Germinal center (tissue), 1 donor: ENCODE data around the gene USP24.
"Not testable (repeated sequence)": the region's sequence is repeated elsewhere in the genome, so short reads cannot be mapped to it uniquely, and the experiment has no call there.

Experiments used
- DNase-seq: peaks from one replicate; pipeline ENCODE4 v3.0.0; 2012; ENCODE audit warnings: mixed read lengths, low spot score

USP24 gene

DNA sequence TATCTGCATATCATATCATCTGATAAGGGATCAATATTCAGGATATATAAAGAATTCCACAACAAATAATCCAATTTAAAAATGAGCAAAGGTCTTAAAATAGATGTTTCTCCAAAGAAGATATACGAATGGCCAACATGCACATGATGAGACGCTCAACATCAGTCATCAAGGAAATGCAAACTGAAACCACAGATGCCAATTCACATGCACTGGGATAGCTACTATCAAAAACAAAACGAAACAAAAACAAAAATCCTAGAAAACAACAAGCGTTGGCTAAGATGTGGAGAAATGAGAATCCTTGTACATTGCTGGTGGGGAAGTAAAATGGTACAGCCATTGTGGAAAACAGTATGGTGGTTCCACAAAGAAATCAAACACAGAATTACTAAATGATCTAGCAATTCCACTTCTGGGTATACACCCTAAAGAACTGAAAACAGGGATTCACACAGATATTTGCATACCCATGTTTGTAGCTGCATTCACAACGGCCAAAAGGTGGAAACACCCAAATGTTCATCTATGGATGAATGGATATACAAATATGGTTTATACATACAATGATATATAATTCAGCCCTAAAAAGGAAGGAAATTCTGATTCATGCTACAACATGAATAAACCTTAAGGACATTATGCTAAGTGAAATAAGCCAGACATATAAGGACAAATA lies 96.4 kb downstream of the USP24 start:
- no peak for DNase-seq

- DNase-seq = no peak
Observed at GRCh38 chr1:55117941-55118340, 97.2 kb downstream of the USP24 start.

- DNase-seq = not testable (repeated sequence)
Observed at GRCh38 chr1:55109005-55109404, 106.2 kb downstream of the USP24 start.

DNA sequence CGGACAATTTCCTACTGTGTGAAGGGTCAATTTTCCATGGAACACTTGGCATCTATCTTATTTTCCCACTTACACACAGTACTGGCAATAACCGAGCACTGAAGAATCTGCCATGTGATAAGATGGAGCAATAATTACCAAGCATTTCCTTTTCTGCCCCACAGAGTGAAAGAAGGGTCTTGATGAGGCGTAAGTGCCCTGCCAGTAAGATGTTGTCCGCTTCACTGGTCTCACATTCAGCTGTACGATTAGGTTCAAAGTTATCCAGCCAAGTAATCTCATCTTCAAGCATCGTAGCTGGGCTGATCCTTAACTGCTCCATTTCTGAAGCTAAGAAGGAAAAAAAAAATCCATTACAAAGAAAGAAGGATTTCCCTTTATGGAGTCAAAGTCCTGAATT lies 108.1 kb downstream of the USP24 start:
- DNase-seq = no peak

DNA sequence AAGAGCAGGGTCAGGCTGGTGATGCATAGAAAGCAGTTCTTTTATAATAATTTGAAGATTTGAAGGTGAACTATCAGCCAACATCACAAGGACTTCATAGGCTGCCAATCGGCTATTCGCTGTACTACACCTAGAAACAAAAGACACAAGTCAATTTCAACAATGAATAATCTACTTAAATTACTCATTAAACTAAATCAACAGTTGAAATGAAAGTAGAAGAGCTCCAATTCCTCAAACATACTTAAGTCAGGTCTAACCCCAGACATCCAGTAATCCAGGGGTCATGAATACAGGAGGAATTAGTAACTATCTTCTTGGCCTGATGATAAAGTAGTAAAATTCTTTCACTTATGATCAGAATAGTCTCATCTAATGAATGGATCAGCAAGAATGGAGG lies 111.3 kb downstream of the USP24 start:
- no peak for DNase-seq

DNA sequence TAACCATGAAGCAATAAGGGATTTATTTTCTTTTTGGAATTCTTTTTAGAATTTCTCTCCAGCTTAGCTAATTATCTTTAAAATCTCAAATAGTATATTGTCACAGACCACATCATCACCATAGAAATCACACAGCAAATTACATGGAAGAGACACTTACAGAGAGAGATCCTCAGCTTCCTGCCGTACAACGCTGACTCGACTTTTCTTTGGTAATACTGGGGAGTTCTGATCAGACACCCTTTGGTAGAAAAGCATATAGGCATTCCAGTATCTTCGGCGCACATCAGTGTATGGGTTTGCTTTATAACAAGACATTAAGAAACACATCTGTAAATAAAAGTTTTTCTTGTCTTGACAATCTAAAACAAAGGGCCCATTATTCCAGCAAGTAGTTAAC lies 120.1 kb downstream of the USP24 start:
- DNase-seq = no peak

DNA sequence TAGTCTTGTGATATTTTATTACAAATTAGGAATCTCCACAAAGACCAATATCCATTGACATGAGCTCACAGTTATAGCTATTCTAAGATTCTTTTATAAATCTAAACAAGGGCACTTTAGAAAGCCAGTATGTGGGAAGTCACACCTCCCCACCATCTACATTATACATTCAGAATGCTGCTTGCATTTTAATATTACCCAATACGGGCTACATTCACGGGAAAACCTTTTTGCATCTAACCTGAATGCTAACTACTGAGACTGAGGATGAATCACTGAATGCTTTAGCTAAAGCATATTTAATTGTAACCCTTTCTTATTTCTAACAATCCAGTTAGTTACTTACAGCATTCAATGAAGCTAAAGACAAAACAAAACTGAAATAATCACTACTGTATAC lies 122.7 kb downstream of the USP24 start:
- no peak for DNase-seq

DNA sequence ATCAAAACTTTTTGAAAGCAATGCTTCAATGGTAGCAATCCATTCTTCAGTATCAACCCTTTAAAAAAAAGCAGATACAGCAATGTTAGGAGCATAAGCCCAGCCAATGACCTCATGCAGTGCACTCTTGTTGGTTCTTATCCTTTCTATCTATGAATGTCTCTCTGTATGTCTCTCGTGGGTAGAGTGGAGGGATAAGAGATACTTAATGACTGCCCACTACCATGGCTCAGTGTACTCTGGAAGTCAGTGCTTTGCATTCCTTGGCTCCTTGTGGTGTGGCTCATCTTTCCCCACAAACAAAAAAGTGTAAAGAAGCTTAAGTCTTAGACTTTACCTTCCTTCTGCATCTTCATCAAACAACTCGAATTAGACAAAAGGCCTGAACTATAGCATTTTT lies 125.5 kb downstream of the USP24 start:
- DNase-seq = no peak

DNA sequence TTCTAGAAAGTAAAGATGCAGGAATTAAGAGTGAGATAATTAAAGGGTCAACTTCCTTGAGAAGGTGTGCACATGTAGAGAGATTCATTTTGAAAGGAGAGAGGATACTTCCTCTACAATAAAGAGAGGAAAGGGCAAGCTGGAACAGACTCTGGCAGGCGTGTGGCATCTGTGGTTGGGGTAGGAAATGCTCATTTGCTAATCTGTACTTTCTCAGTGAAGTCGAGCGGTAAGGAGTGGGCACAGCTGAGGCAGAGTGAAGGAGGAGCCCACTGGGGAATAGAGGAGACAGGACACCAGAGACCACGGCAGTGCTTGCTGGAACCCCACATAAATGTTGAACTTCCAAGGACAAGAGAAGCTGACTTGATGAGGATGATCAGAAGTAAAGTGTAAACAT lies 126.8 kb downstream of the USP24 start:
- DNase-seq = no peak

DNA sequence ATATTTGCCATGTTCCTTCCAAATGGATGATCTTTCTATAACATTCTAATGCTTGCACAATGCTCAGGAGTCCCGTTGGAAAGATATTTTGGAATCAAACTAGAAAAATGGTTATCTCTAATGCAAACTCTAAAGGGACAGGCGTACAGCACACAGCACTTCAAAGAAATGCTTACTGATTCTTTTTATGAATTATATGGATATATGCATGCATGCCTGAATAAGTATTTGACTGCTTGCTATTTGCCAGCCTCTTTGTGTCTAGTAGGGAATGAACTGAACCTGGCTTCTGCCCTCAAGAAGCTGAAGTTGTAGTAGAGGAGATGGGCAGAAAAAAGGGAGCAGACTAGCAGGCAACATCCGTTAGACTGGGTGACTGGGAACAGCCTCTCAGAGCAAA lies 127.7 kb downstream of the USP24 start:
- no peak for DNase-seq

DNA sequence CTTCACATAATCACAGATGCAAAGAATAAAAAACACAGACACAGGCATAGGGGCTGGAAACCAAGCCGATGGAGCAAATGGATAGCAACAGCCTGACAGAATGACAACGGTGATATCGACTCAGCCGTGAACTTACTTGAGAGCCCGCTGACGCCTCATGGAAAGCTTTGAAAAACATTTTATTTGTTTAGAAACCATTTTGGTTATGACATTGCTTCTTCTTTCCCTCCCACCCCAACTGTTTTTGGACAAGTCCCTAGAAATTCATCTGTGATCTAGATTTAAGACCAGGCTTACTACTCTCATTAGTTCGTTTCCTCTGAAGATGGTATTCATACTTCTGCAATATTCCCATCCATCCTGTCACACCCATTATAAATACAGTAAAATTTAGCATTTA lies 130.9 kb downstream of the USP24 start:
- DNase-seq = no peak

- DNase-seq = no peak
Observed at GRCh38 chr1:55081905-55082296, 133.3 kb downstream of the USP24 start.

GRCh38 chr1:55081188-55081904 lies 133.8 kb downstream of the USP24 start:
- DNase-seq = no peak

DNA sequence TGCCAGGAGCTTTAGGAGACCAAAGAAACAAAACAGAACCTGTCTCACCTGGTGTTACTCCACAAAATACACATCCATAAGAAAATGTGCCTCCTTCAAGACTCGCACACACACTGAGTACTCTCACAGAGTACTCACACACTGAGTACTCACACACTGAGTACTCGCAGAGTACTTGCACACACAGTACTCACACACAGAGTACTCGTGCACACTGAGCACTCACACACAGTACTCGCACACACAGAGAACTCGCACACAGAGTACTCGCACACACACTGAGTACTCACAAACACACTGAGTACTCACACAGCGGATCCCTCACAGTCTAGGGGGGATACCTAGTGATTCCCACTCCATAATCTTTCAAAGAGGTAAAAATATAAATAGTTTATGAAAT lies 135.5 kb downstream of the USP24 start:
- no peak for DNase-seq

GRCh38 chr1:55078470-55078869 lies 136.7 kb downstream of the USP24 start:
- DNase-seq = no peak

- DNase-seq = no peak
Observed at GRCh38 chr1:55076356-55076755, 138.8 kb downstream of the USP24 start.

DNA sequence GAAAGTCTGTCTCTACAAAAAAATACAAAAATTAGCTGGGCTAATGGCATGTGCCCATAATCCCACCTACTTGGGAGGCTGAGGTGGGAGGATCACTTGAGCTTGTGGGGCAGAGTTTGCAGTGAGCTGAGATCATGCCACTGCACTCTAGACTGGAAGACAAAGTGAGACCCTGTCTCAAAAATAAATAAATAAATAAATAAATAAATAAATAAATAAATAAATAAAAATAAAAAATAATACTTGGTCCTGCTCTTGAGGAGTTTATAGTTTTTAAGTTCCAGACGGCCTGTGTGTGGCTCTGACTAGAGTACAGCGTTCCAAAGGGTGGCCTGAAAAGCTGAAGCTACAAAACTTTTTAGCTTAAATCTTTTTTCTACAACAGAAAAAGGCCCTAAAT lies 140.7 kb downstream of the USP24 start:
- no peak for DNase-seq

DNA sequence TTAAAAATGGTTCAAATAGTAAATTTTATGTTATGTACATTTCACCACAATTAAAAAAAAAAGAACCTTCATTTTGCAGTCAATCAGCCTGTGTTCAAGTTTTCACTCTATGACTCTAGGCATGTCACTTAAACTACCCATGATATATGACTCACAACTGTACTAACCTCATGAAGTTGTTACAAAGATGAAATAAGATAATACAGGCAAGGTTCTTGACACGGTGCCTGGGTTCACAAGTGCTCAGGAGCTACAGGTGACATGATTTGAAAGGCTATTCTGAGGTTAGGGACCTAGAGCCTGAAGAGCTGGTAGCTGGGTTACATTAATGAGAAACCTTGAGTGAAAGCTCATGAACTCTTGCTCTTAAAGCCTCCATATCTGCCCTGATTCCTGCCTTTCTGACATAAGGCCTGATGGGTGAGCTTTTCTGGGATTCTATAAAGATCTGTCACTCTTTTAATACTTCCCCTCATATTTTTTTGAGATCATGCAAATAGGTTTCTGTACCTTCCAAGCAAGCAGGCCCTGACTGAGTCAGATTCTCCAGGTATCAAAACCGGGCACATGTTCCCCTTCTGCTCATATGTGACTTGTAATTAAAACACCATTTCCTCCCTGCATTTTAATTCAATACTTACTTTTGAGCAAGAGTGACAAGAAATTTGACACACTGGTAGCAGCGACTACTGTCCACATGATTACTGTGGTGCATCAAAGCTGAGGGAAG lies 141.8 kb downstream of the USP24 start:
- DNase-seq = no peak

- DNase-seq = no peak
Observed at GRCh38 chr1:55071477-55071876, 143.7 kb downstream of the USP24 start.

GRCh38 chr1:55070293-55071164 lies 144.6 kb downstream of the USP24 start:
- no peak for DNase-seq

GRCh38 chr1:55069280-55069679 lies 145.9 kb downstream of the USP24 start:
- DNase-seq = no peak

DNA sequence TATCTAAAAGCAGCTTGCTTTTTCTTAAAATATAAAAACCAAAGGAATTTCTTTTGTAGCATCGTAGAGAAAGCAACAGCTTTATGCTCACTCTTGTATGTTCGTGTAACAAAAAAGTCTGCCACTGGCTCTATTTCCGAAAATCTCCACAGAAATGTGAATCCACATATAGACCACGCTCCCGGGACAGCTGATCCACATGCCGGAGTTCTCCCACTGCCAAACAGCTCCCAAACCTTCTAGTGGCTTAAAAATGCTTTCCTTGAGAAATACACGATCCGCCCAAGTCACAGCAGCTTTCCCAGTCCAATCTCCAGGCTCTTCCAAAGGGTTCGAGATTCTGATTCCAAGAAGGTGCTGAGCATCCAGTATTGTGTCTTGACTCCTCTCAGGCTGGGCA lies 146.5 kb downstream of the USP24 start:
- DNase-seq = no peak
